NCI-H2227 treated with DMSO at 0.1 percent for 48 hours (cell line): ENCODE results near the gene CCS.
"Not testable (repeated sequence)": the region's sequence is repeated elsewhere in the genome, so short reads cannot be mapped to it uniquely, and the experiment has no call there.

Experiments
- DNase-seq: peaks from one replicate; lab custom pipeline; 2025; lab: John Stamatoyannopoulos, UW

Gene CCS

DNA sequence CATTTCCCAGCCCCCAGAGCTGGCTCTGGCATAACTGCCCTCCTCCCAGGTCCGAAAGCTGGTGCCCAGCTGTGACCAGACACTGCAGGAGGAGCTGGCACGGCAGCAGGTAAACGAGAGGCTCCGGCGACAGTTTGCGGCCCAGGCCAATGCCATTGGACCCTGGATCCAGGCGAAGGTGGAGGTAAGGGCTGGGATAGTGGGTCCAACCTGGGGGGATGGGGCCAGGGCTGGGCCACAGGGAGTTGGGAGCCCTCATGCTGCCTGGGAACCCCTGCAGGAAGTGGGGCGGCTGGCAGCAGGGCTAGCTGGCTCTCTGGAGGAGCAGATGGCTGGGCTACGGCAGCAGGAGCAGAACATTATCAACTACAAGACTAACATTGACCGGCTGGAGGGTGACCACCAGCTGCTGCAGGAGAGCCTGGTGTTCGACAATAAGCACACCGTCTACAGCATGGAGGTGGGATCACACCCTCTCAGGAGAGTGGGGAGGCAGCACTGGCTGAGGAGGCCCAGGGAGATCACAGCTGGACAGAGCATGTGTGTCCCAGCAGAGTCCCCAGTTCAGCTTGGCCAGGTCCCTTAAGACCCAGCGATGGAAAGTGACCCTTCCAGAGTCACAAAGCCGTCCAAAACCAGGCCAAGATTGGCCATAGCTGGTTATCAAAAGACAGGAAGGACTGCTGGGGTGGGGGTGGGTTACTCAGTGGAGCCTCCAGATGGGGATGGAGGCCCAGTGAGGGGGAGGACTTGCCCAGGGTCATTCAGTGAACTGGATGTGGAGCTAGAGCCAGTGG is 31.6 kb upstream of the CCS start:
- DNase-seq = no peak

DNA sequence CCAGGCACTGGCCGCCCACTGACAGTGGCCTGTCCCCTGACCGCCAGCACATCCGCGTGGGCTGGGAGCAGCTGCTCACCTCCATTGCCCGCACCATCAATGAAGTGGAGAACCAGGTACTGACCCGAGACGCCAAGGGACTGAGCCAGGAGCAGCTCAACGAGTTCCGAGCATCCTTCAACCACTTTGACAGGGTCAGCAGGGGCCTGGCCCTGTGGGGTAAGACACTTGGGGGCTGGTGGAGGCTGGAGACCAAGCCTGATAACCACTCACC is 31.1 kb upstream of the CCS start:
- no peak for DNase-seq

DNA sequence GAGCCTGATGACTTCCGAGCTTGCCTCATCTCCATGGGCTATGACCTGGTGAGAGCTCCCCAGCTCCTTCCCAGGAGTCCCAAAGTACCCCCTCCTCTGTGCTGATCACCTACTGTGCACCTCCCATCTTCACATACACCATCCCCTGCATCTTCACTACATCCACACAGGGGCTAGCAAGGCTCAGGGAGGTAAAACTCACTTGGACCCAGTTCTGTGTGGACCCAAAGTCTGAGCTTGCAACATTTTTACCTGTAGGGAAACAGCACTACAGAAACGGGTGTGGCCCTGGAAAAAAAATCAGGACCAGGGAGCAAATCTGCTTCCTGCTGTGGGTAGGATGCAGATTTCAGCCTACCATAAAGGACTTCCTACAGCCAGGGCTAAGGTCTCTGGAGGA is 30.7 kb upstream of the CCS start:
- DNase-seq = no peak

GRCh38 chr11:66562907-66563583 is 29.9 kb upstream of the CCS start:
- DNase-seq = no peak

- DNase-seq = no peak
These were observed 29.2 kb upstream of the CCS start for GRCh38 chr11:66563832-66564231.

GRCh38 chr11:66564538-66564937 is 28.4 kb upstream of the CCS start:
- DNase-seq = no peak

- DNase-seq = no peak
These were observed 28.0 kb upstream of the CCS start for GRCh38 chr11:66564984-66565383.

GRCh38 chr11:66566221-66566620 is 26.8 kb upstream of the CCS start:
- no peak for DNase-seq

- DNase-seq = no peak
These were observed 25.2 kb upstream of the CCS start for GRCh38 chr11:66567787-66568123.

DNA sequence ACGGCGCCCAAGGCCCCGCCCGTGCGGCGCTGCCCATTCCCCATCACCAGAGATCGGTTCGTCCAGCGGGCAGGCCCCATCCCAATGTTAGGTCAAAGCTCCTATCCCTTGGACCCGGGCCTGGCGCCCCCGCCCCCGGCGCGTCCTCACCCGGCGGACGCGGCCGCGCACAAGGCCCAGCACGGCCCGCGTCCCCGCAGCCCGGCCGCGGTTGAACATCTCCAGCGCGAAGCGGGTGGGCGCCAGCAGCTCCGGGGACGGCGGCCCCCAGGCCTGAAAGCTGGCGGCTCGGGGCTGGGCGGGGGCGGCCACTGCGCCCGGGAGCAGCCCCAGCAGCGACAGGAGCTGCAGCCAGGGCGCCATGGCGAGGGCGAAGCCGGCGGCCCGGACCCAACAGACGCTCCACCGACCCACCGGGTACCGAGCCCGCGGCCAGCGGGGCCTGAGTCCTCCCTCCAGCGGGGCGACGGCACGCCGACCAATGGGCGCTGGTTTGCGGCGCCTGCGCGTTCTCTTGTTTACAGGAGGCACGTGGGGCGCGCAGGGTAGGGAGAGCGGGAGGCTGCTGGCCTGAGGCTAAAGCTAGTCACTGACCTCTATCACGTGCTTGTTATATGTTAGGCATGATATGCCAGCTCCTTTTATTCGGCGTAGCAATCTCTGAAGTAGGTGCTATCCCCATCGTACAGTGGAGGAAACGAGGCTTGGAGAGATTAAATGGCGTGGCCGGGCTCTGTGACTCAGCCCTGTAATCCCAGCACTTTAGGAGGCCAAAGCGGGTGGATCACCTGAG is 24.7 kb upstream of the CCS start, which contains the start of gene CTSF:
Gene CTSF (minus strand): TSS at position 483 of the 793 bp plus-strand sequence. CDS start 120 bp downstream, at position 363.
- peak; percentile 76 for DNase-seq

DNA sequence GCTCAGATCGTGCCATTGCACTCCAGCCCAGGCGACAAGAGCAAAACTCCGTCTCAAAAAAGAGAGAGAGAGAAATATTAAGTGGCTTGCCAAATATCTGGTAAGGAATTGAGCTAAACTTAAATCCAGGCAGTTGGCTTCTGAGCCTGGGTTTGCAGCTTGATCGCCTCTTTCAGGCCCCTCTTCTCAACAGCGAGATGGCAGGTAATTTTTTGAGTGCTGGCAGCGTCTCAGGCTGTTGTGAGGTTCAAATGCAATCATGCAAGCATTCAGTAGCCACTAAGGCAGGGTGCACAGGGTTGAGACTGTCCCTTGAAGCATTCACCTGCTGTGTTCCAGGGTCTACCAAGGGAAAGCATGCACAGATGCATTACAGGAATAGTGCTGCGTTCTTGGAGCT is 23.9 kb upstream of the CCS start:
- DNase-seq = no peak

GRCh38 chr11:66570079-66570849 is 22.7 kb upstream of the CCS start:
- no peak for DNase-seq

DNA sequence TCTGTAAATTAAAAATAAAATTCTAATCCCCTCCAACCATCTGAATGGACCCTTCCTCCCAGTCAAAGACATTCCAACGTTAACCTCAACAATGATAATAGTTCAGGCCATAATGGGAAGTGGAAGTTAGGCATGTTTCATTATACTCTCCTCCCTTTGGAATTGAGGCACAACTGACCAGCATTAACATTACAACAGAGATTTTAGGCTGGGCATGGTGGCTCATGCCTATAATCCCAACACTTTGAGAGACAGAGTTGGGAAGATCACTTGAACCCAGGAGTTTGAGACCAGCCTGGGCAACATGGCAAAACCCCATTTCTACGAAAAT is 22.2 kb upstream of the CCS start:
- DNase-seq = no peak

- peak; percentile 36 for DNase-seq
These were observed 13.9 kb upstream of the CCS start for GRCh38 chr11:66579017-66579606.

- DNase-seq = no peak
These were observed 12.2 kb upstream of the CCS start for GRCh38 chr11:66580803-66581202.

- DNase-seq = no peak
These were observed 11.7 kb upstream of the CCS start for GRCh38 chr11:66581261-66581660.

DNA sequence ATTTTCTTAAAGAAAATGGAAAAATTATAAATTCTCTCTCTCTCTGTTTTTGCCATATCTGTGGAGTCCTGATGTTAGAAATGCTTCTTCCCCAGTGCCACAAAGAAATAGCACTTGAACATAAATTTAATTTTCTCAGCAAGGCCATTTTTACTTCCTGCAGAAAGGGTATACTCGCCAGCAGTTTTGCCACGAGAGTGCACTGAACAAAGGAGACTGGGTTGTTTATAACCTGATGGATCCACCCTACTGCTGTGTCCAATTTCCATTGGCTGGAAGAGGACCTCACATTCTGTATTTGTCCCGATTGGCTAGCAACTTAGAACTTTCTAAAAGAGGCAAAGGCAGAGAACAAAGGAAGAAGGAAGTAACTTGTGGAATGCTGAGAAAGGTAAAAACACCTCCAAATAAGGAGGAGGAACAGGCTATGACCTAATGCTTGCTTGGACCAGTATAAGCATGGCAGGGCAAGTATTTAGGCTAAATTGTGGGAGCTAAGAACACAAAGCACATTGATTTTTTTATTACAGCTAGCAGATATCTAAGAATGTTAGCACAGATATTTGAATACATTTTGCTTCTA is 10.3 kb upstream of the CCS start:
- DNase-seq = not testable (repeated sequence)

DNA sequence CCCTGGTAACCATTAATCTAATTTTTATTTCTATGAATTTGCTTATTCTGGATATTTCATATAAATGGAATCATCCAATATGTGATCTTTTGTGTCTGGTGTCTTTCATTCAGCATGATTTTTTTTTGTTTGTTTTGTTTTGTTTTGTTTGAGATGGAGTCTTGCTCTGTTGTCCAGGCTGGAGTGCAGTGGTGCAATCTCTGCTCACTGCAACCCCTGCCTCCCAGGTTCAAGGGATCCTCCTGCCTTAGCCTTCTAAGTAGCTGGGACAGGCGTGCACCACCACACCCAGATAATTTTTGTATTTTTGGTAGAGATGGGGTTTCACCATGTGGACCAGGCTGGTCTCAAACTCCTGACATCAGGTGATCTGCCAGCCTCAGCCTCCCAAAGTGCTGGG is 7.5 kb upstream of the CCS start:
- not testable (repeated sequence) for DNase-seq

DNA sequence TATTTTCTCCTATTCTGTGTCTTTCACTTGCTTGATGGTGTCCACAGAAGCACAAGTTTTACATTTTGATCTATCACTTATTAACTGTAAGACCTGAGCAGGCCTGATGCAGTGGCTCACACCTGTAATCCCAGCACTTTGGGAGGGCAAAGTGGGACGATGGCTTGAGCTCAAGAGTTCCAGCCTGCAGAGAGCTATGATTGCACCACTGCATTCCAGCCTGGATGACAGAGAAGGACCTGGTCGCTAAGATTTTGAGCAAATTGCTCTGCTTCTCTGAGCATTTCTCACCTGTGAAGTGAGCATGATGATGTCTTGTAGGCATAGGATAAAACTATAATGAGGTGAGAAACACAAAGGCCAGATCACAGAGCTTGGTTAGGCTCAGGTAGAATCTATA is 6.8 kb upstream of the CCS start:
- DNase-seq = no peak

DNA sequence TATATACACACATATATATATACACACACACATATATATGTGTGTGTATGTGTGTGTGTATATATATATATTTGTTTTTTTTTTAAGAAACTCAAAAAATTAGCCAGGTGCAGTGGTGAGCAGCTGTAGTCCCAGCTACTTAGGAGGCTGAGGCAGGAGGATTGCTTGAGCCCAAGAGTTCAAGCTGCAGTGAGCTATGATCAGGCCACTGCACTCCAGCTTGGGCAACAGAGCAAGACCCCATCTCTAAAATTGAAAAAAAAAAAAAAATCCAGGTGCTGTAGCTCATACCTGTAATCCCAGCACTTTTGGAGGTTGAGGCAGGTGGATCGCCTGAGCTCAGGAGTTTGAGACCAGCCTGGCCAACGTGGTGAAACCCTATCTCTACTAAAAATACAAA is 3.7 kb upstream of the CCS start:
- DNase-seq = not testable (repeated sequence)

DNA sequence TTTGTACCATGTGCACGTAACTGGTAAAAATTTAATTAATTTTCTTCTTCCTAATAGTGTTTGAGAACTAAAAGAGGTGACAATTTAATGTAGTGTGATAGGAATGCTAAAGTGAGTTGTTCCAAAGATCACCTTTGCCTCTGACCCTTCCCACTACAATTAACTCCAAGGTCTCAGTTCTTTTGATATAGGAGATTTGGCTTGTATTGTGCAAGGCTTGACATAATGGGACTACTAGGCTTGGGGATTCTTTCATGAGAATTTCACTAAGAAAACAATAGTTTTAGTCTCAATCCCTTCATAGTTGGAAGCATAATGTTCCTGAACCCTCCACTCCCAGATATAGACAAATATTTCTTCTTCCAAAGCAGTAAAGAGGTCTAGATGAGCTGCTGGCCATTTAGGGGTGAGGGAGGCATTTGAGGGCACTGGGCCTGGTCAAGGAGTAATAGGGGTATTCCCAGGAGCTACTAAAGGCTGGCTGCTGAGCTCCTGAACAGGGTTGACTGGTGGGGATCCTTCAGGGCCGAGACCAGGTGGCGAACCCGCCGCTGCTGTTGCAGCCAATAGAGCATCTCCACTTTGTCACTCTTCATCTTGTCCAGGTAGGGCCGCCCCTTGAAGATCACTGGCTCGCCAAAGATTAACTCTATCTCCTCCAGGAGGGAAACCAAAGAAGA is 2.8 kb upstream of the CCS start:
- no peak for DNase-seq
